ENCODE data around the gene C16orf74. TPM values are rescaled to one million over a fixed set of nuclear protein-coding genes. Genes with fewer than 3 reads are reported as not detected.

The C16orf74 gene
- total and polyA plus RNA-seq, 2 of the 13 experiments (the other 11 are each of a cell fraction or from before 2014, with no cell fraction given) = 0.13 to 0.29 TPM

DNA sequence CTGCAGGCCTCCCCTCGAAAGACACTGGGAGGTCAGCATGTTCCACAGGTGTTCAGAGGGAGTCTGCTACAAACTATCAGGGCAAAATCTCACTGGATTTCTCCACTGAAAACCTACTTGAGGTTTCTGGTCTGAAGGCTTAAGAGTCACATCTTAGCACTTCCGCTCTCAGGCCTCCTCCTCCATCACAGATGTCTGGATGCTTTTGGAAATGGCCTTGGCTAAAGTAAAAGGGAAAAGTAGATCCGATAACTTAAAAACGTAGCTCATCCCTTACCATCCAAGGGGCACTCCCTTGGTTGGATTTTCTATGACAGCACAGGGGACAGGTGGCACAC lies 76.5 kb downstream of the C16orf74 start:
- peaks cover 35 to 89% of the 10 kb centered on the region in 2 experiments for H3K36me3 ChIP-seq (replicated peaks in 1 of 2; ENCODE audit: control insufficient read depth in 1 of 2, insufficient read depth in 2 of 2, low read length in 2 of 2)
- H3K4me1 ChIP-seq (ENCODE audit: insufficient read depth, low read length) = no peaks in the 10 kb centered on the region
- ChIA-PET CTCF (ENCODE audit: low intra/inter-chr PET ratio, low total read pairs) (interaction anchor here (2.4 kb wide), 1 partner anchor 44 kb away, joined by 18 read pairs; no protein-coding TSS in a partner anchor), POLR2A (no interaction called here)
- H3K79me2 ChIP-seq (ENCODE audit: insufficient read depth, low read length) = no peaks in the 10 kb centered on the region
- no peaks in the 10 kb centered on the region for H3K27me3 ChIP-seq (ENCODE audit: control insufficient read depth in 1 of 2, insufficient read depth in 2 of 2, low read length in 2 of 2)
- ATAC-seq = no peak
- no peak overlapping the region for H3K4me2 ChIP-seq (ENCODE audit: low read depth, low read length)
- no peak overlapping the region for H2AFZ ChIP-seq (ENCODE audit: low read length)
- in situ Hi-C loops (cut with HindIII; ENCODE audit: extremely low pct_ligation_motif_present, low pct_unique_long_range_greater_than_20kb) (no loop called here), intact Hi-C loops (cut with micrococcal nuclease; ENCODE audit: unreplicated experiment) (no loop called here)
- no peaks in the 10 kb centered on the region; the same call in 1 of the 2 replicates for H4K20me1 ChIP-seq (ENCODE audit: insufficient read depth, low read length)
- no peak overlapping the region for H3K4me3 ChIP-seq (replicated peaks in 1 of 3; ENCODE audit: insufficient read depth in 1 of 3, low read depth in 2 of 3, low read length in 3 of 3)
- H3K9ac ChIP-seq (ENCODE audit: insufficient read depth, low read depth, low read length) = no peak overlapping the region
- TF ChIP-seq, protein P1, sequence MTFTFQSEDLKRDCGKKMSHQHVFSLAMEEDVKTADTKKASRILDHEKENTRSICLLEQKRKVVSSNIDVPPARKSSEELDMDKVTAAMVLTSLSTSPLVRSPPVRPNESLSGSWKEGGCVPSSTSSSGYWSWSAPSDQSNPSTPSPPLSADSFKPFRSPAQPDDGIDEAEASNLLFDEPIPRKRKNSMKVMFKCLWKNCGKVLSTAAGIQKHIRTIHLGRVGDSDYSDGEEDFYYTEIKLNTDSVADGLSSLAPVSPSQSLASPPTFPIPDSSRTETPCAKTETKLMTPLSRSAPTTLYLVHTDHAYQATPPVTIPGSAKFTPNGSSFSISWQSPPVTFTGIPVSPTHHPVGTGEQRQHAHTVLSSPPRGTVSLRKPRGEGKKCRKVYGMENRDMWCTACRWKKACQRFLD (CRISPR knock-in tag; IDR thresholded peaks at IDR 0.05; ENCODE audit: borderline replicate concordance) = no peak
- TF ChIP-seq ZNF563 (CRISPR knock-in tag; IDR thresholded peaks at IDR 0.05) = no peak
- no peak for TF ChIP-seq ZNF790 (CRISPR knock-in tag; IDR thresholded peaks at IDR 0.05; ENCODE audit: borderline replicate concordance)
- TF ChIP-seq ZNF512B (CRISPR knock-in tag; IDR thresholded peaks at IDR 0.05; ENCODE audit: borderline replicate concordance) = no peak
- TF ChIP-seq ZNF101 (CRISPR knock-in tag; IDR thresholded peaks at IDR 0.05; ENCODE audit: borderline replicate concordance, low read depth) = no peak
- TF ChIP-seq ZNF251 (CRISPR knock-in tag; IDR thresholded peaks at IDR 0.05) = no peak
- TF ChIP-seq ZNF720 (CRISPR knock-in tag; IDR thresholded peaks at IDR 0.05) = no peak
- TF ChIP-seq IKZF1 (IDR thresholded peaks at IDR 0.05) = no peak
- no peak for TF ChIP-seq ZNF510 (CRISPR knock-in tag; IDR thresholded peaks at IDR 0.05; ENCODE audit: low read depth)
- no peak for TF ChIP-seq ZBTB14 (CRISPR knock-in tag; IDR thresholded peaks at IDR 0.05)
- no peak for TF ChIP-seq PHF5A (CRISPR knock-in tag; IDR thresholded peaks at IDR 0.05; ENCODE audit: low read depth, unreplicated experiment)
- FAIRE-seq = no peak
- BruUV-seq (replicated peaks) = no TSS peak
- 97% methylated on average over 4 of the region's 4 CpGs for WGBS (ENCODE audit: low lambda C conversion rate)
- H3K27ac ChIP-seq (ENCODE audit: extremely low read length, insufficient read depth, low read length) = no peak overlapping the region
- no peaks in the 10 kb centered on the region for H3K9me3 ChIP-seq (ENCODE audit: low read length)
- no peak for DNase-seq (ENCODE audit: low spot score)
